ENCODE data around the gene MCC.

MCC gene

DNA sequence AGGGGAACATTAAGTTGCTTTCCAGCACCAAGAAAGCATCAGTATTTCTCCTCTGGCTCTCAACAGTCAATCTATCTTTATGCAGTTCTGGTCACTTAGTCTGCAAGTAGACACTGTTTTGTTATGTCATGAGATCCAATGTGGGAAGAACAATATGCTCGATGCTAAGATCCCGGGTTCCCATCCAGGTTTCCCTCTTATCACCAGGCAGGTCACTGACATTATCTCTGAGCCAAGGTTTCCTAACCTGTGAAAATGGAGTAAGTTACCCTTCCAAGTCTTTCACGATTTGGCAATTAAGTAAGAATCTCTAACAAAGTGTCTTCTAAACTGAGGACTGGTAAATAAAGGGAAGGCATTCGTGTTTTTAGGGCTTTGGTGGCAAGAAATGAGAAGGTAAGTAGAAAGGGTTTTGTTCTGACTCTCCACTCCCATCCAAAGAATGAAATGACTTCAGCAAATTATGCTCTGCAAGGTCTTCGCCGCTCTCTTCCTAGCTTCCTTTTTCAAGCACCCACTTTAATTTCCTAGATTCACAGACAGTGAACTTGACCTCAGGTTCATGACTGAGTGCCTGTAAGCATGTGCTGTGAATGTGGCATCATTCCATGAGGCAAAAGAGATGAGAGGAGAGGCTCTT lies 425.3 kb downstream of the MCC start:
- no peak for DNase-seq

DNA sequence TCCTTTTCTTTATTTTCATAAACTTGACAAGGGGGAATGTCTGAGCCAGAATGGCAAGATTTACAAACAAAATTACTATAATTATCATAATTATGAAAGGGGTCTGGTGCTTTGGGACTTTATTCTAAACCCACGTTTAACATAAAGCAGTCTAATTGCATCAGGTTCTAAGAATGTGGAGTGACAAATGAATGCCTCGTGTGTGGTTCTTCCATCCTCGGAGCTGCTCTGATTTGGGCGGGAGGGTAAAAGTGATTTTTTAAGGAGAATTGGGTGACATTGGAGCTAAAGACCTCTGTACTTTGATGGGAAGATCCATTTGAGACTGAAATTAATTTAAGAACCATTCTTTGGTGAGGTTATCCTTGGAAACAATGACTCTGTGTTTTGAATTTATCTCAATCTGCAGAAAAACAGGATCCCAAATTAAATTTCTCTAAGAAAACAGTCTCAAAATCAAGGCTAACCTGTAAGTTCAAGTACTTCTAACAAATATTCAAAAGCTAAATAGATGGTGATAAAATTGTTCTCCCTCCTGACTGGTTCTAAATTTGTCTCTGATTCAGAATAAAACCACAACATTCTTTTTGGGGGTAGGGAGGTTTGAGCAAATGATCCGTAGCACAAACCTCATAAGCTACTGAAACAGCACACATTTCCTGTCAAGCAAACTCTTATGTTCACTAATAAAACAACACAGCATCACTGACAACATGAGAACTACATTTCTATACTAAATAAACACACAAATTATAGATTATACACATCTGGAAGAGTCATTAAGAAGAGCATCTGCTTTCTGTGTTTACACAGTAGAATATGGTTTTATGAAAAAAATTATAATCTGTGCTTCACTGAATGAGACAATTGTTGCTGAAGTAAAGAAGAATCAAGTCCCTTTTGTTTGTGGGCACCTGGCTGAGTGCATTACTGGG lies 426.1 kb downstream of the MCC start:
- DNase-seq: no peak

GRCh38 chr5:113060408-113061025 lies 427.7 kb downstream of the MCC start:
- no peak for DNase-seq

DNA sequence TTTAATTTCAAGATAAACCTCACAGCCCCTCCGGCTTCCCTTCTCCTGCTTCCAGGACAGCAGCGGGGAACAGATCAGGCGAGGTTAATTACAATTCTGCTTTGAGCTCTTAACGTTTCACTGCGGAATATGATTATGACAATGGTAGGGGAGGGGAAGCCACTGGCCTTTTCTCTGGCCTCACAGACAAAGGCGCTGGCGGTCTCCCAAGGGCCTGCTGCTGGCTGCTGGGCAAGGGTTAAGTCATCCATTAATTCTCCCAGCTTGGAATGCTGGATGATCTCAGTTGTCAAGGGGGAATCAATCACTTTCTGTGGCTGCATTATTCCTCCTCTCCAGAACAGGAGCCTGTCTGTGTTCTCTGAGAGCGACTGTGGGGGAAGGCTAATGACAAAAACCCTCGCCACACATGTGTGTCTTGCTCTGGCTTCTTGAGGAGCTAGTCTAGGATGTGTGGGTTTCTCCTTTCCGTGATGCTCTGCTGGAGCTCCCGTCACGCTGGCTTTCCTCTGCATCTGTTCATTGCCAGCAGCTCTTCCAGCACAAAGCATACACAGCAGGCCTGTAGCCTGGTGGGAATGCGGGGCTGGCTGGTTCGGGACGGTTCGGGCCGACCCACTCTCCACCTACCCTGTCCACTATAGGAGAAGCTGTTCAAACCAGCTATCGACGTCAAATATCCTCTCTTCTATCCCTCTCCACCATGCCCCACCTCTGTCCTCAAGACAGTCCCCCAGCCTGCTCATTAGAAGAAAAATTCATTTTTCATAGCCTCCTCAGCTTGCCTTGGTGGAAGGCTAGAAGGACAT lies 428.8 kb downstream of the MCC start:
- DNase-seq: no peak

GRCh38 chr5:113058706-113059226 lies 429.5 kb downstream of the MCC start:
- DNase-seq: no peak

GRCh38 chr5:113058269-113058668 lies 430.0 kb downstream of the MCC start:
- no peak for DNase-seq

DNA sequence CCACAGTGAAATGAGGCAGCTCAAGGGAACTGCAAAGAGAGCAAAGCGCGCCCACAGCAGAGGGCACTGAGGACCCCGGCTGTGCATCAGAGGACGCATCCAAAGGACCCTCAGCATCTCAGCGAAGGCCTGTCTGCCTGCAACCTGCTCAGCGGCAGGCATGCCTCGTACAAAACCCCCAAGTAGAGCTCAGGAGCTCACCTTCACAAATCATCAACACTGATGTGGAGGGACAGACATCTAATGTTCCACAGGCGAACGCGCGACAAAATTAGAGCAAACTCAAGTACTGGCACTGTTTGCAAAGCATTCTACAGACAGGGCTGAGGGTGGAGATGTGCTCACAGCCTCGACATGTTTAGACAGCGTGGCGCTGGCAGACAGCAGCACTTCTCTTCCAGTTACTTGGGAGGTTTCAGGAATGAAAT lies 430.7 kb downstream of the MCC start:
- no peak for DNase-seq

DNA sequence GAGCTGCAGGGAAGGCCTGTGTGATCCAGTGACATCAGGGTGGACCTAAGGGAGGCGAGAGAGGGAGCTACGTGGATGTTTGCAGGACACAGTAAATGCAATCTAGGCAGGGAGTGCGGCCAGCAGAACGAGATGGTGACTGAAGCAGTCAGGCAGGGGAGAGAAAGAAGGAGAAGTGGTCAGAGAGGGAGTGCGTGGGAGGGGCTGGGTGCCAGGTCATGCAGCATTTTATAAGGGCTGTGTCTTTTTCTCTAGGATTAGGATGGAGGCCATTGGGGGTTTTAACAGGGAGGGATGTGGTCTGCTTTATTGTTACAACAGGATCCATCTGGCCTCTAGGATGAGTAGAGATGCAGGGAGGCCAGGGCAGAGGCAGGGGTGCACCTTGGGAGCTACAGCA lies 431.3 kb downstream of the MCC start:
- peak; percentile 77 to 79 for DNase-seq

GRCh38 chr5:113054899-113055298 lies 433.4 kb downstream of the MCC start:
- no peak for DNase-seq

GRCh38 chr5:113053511-113053995 lies 434.7 kb downstream of the MCC start:
- no peak for DNase-seq

- no peak for DNase-seq
Observed at GRCh38 chr5:113052041-113052795, 436.0 kb downstream of the MCC start.

DNA sequence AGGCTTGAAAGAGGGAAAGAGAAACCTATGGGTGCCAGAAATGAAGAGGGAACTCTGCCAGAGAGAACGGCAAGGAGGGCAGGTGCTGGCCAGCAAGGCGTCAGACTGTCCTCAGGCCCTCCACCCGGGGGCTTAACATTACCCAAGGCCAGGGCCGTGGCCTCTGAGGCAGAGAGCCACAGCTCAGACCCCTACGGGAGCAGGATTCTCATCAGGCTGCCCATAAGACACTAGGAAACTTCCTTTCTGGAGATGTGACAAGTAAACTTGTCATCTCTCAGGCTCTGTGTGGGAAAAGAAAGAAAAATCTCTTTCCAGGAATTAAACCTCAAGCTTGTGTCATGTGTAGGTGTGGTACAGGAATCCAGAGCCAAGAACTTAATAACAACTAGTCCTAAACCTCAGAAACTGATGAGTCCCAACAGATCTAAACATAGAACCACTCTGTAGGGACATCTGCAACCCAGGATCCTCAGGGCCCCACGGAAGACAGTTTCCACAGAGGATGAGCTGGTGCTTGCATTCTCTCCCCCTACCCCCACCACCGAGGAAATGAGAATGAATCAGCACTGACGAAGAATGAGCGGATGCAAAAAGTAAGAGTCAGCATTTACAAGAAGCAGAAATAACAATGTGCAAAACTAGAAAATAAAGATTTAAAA lies 437.4 kb downstream of the MCC start:
- DNase-seq: no peak

GRCh38 chr5:113048931-113049330 lies 439.3 kb downstream of the MCC start:
- DNase-seq: no peak

DNA sequence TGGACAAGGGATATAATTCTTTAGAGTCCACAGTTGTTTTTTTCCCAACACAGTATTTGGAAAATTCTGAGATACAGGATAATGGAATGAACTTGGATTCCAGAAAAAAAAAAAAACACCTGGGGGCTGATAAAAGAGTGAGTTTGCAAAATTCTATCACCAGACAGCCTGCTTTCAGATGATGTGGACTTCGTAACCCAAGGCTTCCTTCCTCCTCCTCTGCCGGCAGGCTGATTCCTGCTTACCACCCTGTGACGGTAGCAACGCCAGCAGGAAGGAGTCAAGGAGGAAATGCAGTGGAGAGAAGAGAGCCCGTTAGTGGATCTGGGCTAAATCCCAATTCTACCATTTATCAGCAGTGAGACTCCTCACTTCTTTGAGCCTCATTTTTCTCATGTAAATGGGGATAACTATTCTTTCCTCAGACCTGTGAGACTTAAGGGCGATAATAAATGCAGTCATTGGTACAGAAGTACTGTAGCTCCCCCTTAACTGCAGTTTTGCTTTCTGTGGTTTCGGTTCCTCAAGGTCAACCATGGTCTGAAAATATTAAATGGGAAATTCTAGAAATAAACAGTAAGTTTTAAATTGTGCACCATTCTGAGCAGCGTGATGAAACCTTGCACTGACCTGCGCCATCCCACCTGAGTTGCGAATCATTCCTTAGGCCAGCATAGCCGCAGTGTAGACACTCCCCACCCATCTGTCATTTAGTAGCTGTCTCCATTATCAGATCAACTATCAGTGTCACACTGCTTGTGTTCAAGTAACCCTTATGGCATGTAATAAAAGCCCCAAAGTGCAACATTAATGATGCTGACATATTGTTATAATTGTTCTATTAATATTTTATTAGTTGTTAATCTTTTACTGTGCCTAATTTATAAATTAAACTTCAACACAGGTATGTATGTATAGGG lies 440.3 kb downstream of the MCC start:
- peak; percentile 55 to 60 for DNase-seq

DNA sequence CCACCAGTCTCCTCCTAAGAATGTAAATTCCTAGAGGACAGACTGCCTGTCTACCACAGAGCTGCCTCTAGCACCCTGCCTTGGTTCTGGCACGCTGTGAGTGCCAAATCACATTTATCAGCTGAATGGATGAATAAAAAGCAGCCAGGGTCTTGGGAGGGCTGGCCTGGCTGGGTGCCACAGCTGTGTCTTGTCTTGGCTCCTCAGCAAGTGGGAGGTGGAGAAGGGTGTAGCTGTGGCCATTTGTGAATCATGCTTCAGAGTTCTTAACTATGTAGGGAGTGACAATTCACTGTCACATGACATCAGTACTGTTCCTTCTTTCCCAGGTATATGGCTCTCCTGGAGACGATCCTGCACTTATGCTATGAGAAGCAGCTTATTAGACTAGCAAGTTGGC lies 441.0 kb downstream of the MCC start:
- no peak for DNase-seq

GRCh38 chr5:113044776-113045465 lies 443.3 kb downstream of the MCC start:
- DNase-seq: no peak

DNA sequence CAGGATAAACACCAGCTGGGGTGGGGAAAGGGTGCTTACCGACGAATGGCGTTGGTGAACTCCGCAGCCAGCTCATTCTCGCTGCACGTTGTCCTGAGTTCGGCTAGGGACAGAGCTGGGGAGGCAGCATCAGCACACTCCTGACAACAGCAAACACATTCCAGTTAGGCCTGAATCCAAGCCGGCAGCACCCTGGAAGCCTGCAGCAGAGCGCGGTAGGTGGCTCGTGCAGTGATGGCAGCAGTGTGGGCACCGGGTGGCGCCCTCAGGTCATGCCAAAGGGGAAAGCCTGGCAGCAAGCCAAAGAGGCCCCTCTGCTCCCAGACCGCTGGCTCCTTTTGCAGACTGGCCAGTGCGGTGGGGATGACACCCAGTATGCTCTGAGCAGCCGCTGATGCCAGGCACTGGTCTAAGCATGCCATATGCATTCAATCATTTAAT lies 444.7 kb downstream of the MCC start:
- peak in 1 of 2 experiments; percentile 18 for DNase-seq

GRCh38 chr5:113042491-113043243 lies 445.6 kb downstream of the MCC start:
- no peak for DNase-seq

Data from Kasumi-1 (cell line).